IMR-90 (cell line): Measurements from ENCODE around the gene GAMT.

Experiments used
- BHLHE40 ChIP-seq: fragments of 150-350 bp; IDR thresholded peaks from 2 replicates; pipeline ENCODE4 v1.6.1; 2016; ENCODE audit warnings: mild to moderate bottlenecking, low read depth, low read length
- CEBPB ChIP-seq: IDR thresholded peaks from 2 replicates; pipeline ENCODE4 v1.6.1; 2012; ENCODE audit warnings: low read depth, low read length, improper control_type of control experiment
- CHD1 ChIP-seq: IDR thresholded peaks from 2 replicates; pipeline ENCODE4 v1.6.1; 2012; ENCODE audit warnings: low read depth, low read length, improper control_type of control experiment
- CTCF ChIP-seq: conservative IDR thresholded peaks from 2 replicates; pipeline ENCODE4 v1.5.1; 2012; ENCODE audit warnings: mild to moderate bottlenecking, low read depth, low read length, improper control_type of control experiment
- MAZ ChIP-seq: IDR thresholded peaks from 2 replicates; pipeline ENCODE4 v1.6.1; 2012; ENCODE audit warnings: low read depth, mild to moderate bottlenecking, low read length, improper control_type of control experiment, moderate library complexity, borderline replicate concordance
- NFE2L2 ChIP-seq: fragments of 150-350 bp; IDR thresholded peaks from 2 replicates; pipeline ENCODE4 v1.6.1; 2016; ENCODE audit warnings: low read depth, mild to moderate bottlenecking, low read length
- POLR2A ChIP-seq: IDR thresholded peaks from 2 replicates; pipeline ENCODE4 v1.6.1; 2012; ENCODE audit warnings: mild to moderate bottlenecking, low read depth, low read length
- RAD21 ChIP-seq: IDR thresholded peaks from 2 replicates; pipeline ENCODE4 v1.6.1; 2012; ENCODE audit warnings: low read length, improper control_type of control experiment
- SMC3 ChIP-seq: fragments of 150-350 bp; IDR thresholded peaks from 2 replicates; pipeline ENCODE4 v1.6.1; 2016; ENCODE audit warnings: low read depth, mild to moderate bottlenecking, antibody characterized with exemption, low read length, moderate library complexity
- TF ChIP-seq, protein P1 (sequence below): fragments of 150-350 bp; IDR thresholded peaks from 2 replicates; pipeline ENCODE4 v1.6.1; 2017; ENCODE audit warnings: mild to moderate bottlenecking, antibody characterized with exemption, low read length, low read depth

GRCh38 chr19:1384478-1385110 is 16.7 kb downstream of the GAMT start:
- TF ChIP-seq MAZ (no peak), CTCF (no peak), RAD21 (no peak), CEBPB (no peak), CHD1 (no peak), BHLHE40 (no peak), POLR2A (no peak), NFE2L2 (no peak), SMC3 (no peak)
- TF ChIP-seq, protein P1, sequence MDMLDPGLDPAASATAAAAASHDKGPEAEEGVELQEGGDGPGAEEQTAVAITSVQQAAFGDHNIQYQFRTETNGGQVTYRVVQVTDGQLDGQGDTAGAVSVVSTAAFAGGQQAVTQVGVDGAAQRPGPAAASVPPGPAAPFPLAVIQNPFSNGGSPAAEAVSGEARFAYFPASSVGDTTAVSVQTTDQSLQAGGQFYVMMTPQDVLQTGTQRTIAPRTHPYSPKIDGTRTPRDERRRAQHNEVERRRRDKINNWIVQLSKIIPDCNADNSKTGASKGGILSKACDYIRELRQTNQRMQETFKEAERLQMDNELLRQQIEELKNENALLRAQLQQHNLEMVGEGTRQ: no peak
